CD4-positive, alpha-beta T cell treated with Interleukin-15 for 1 hour (primary cell): ENCODE results near the gene MAD1L1.
A peak's percentile ranks its signal among the peaks of the same experiment; 100 is the strongest.

ENCODE experiments used
- DNase-seq: peaks from one replicate; pipeline ENCODE4 v3.0.0-alpha.2; 2020

MAD1L1 gene

GRCh38 chr7:2112261-2113198 is 120.2 kb downstream of the MAD1L1 start:
- DNase-seq: no peak

GRCh38 chr7:2111568-2111967 is 121.2 kb downstream of the MAD1L1 start:
- no peak for DNase-seq

GRCh38 chr7:2110610-2111396 is 121.9 kb downstream of the MAD1L1 start:
- no peak for DNase-seq

GRCh38 chr7:2109936-2110609 is 122.7 kb downstream of the MAD1L1 start:
- DNase-seq: peak; percentile 57

- no peak for DNase-seq
Observed at GRCh38 chr7:2109251-2109872, 123.4 kb downstream of the MAD1L1 start.

- DNase-seq: no peak
Observed at GRCh38 chr7:2108501-2109250, 124.1 kb downstream of the MAD1L1 start.

- DNase-seq: no peak
Observed at GRCh38 chr7:2108071-2108455, 124.7 kb downstream of the MAD1L1 start.

- DNase-seq: no peak
Observed at GRCh38 chr7:2107386-2108070, 125.2 kb downstream of the MAD1L1 start.

- DNase-seq: no peak
Observed at GRCh38 chr7:2106924-2107323, 125.8 kb downstream of the MAD1L1 start.

- no peak for DNase-seq
Observed at GRCh38 chr7:2106440-2106839, 126.3 kb downstream of the MAD1L1 start.

- no peak for DNase-seq
Observed at GRCh38 chr7:2105917-2106316, 126.8 kb downstream of the MAD1L1 start.

- DNase-seq: no peak
Observed at GRCh38 chr7:2105280-2105679, 127.5 kb downstream of the MAD1L1 start.

- DNase-seq: no peak
Observed at GRCh38 chr7:2104716-2105115, 128.0 kb downstream of the MAD1L1 start.

GRCh38 chr7:2104107-2104710 is 128.5 kb downstream of the MAD1L1 start:
- peak; percentile 84 for DNase-seq

GRCh38 chr7:2103071-2103898 is 129.5 kb downstream of the MAD1L1 start:
- DNase-seq: no peak

- peak; percentile 44 for DNase-seq
Observed at GRCh38 chr7:2102375-2102723, 130.4 kb downstream of the MAD1L1 start.

- DNase-seq: no peak
Observed at GRCh38 chr7:2101630-2102374, 130.9 kb downstream of the MAD1L1 start.

GRCh38 chr7:2100278-2101208 is 132.2 kb downstream of the MAD1L1 start:
- peak; percentile 73 for DNase-seq
